ENCODE data around the gene MRPS26.
"Not testable (repeated sequence)": the region's sequence is repeated elsewhere in the genome, so short reads cannot be mapped to it uniquely, and the experiment has no call there.

Gene MRPS26

DNA sequence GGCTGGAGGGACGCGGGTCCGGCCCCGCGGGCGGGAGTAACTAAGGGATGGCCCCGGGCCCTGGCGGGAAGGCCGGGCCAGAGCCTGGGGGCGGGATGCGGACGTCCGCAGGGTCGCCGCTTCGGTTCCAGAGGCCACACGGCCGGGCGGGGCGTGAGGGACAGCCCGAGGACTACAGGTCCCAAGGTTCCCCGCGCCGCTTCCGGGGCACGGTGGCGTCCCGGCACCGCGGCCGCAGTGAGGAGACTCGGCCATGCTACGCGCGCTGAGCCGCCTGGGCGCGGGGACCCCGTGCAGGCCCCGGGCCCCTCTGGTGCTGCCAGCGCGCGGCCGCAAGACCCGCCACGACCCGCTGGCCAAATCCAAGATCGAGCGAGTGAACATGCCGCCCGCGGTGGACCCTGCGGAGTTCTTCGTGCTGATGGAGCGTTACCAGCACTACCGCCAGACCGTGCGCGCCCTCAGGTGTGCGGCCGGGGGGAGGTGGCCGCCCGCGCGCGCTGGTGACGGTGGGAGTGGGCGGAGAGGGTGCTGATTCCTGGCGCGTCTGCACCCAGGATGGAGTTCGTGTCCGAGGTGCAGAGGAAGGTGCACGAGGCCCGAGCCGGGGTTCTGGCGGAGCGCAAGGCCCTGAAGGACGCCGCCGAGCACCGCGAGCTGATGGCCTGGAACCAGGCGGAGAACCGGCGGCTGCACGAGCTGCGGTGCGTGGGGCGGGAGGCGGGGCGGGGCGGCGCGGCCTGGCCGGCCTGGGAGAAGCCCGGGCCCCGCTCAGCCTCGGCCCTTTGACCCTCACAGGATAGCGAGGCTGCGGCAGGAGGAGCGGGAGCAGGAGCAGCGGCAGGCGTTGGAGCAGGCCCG is at the start of gene MRPS26:
TSS of gene MRPS26 (plus strand) at position 237 of the 861 bp plus-strand sequence. CDS start at position 254, 17 bp downstream.
- FAIRE-seq, result no peak

GRCh38 chr20:2998728-2999127 is 47.1 kb upstream of the MRPS26 start:
- peak; percentile 92 for FAIRE-seq

- peak; percentile 97 for FAIRE-seq
Measured at GRCh38 chr20:3000852-3001523, 44.9 kb upstream of the MRPS26 start.

- FAIRE-seq, result no peak
Measured at GRCh38 chr20:3003416-3003815, 42.4 kb upstream of the MRPS26 start.

DNA sequence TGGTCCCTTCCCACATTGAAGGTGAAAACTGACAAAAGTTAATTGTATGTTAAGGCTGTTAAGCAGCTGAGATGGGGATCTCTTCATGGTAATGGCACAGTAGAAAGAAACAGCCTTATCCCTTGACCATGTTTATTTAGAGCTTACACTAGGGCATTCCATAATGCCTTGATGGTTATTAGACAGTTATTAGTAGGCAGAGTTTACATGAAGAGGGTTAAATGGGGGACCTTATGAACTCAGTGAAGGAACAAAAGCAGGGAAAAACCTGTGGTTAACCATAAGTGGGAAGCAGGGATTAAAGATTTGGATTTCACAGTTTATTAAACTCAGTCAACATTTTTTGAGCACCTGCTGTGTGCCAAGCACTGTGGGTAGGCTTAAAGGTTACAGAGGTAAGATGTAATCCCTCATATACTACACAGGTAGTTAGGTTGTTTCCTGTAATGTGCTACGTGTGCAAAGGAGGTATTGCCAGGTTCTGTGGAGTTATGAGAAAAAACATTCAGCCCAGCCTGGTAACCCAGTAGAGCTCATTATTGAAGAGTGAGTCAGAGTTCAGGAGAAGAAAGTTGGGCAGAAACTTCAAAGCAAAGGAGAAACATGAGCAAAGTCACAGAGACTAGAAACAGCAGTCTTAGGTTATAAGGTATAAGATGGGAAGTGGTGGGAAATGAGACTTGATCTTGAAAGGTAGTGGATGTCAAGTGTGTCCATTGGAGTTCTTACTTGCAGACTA is 34.7 kb upstream of the MRPS26 start:
- FAIRE-seq, result no peak

GRCh38 chr20:3011752-3012151 is 34.1 kb upstream of the MRPS26 start:
- FAIRE-seq, result no peak

GRCh38 chr20:3013771-3014170 is 32.1 kb upstream of the MRPS26 start:
- no peak for FAIRE-seq

- no peak for FAIRE-seq
Measured at GRCh38 chr20:3014179-3014578, 31.7 kb upstream of the MRPS26 start.

DNA sequence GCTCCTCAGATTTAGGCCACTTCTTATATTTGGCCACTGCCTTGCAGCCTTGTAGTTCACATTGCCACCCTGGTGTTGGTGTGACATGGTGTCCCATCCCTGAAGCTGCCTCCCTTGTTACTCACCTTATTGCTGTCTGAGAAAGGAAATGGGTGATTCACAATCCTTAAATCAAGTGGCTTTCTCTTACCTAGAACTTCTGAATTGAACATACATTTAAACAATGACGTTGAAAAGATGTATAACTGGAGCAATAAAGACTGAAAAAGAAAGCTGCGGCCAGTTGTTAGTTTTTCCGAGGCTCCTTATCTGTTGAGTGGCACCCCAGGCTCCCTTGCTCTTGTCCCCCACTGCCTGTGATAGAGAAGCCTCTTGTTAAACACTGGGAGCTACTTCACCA is 31.2 kb upstream of the MRPS26 start:
- no peak for FAIRE-seq

DNA sequence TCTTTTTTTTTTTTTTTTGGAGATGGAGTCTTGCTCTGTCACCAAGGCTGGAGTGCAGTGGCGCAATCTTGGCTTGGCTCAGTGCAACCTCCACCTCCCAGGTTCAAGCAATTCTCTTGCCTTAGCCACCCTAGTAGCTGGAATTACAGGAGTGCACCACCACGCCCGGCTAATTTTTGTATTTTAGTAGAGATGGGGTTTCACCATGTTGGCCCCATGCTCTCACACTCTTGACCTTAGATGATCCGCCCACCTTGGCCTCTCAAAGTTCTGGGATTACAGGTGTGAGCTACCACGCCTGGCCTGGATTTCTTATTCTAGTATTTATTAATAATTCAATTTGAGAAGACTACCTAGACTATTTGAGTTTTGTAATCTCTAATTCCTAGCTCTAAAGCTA is 30.6 kb upstream of the MRPS26 start:
- not testable (repeated sequence) for FAIRE-seq

DNA sequence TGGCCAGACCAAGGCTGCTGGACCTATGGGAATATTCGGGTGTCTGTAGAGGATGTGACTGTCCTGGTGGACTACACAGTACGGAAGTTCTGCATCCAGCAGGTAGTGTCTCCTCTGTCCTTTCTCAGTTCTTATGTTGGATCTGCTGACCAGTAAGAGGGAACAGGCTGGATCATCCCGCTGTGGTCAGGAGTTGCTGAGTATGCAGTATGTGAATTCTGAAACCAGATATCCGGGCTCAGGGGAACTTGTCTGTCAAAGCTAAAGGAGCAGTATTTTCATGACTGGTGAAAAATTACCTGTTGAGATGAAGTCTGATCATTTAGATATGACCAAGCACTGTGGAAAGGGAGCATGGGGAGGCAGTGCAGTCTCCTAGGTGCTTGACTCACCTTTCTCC is 24.5 kb upstream of the MRPS26 start:
- FAIRE-seq, result no peak

GRCh38 chr20:3021777-3022176 is 24.1 kb upstream of the MRPS26 start:
- FAIRE-seq, result no peak

GRCh38 chr20:3022559-3023490 is 23.0 kb upstream of the MRPS26 start:
- not testable (repeated sequence) for FAIRE-seq

DNA sequence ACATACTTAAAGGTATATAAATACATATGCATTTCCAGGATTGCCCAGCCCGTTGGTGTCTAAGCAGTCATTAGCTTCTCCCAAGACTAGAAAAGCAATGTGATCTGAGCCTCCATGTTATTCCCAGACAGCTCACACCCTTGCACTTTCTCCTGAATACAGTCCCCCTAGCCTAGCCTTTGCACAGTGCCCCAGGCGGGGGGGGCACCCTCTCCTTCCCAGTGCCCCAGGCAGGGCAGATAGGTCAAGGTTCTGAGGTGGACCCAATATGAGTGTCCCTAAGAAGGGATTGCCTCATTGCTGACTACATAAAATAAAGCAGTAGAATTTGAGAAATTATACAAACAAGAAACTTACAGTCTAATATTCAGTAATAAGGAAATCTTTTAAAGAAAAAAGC is 17.9 kb upstream of the MRPS26 start:
- FAIRE-seq, result no peak

GRCh38 chr20:3031524-3032147 is 14.2 kb upstream of the MRPS26 start:
- FAIRE-seq, result no peak

GRCh38 chr20:3032624-3033023 is 13.2 kb upstream of the MRPS26 start:
- no peak for FAIRE-seq

DNA sequence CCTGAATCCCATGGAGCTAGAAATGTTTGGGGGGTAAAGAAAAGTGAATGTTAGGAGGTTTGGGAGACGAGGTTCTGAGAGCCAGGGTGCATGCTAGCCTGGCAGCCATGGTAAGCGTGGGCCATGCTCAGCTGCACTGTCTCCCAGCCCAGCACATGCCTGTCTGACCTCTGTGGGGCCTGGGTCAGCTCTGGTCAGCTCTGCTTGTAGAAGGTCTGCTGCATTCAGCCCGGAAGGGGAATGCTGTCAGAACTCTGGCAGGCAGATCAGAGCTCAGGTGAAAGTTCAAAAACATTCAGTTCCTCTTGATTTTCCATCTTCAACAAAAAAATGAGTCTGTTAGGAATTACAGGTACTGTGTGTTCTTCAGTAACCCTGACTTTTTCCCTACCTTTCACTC is 8.2 kb upstream of the MRPS26 start:
- FAIRE-seq, result no peak

DNA sequence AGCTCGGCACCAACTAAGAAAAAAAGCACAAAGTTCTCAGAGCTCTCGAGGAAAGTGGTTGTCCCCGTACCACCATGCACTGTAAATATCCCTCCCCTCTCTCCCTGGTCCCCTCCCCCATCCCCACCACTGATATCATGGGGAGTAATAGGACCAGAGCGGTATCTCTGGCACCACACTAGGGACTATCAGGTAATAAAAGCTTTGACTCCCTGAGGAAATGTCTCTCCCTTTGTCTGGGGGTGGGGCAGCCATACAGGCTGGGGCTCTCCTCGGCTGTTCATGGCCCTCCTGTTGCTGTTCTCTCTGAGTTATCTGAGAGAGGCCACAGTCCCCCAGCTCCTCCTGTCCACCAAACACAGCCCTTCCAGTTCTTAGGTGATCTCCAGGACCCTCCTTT is 7.4 kb upstream of the MRPS26 start:
- FAIRE-seq, result no peak

- no peak for FAIRE-seq
Measured at GRCh38 chr20:3039426-3039825, 6.4 kb upstream of the MRPS26 start.

GRCh38 chr20:3040086-3040485 is 5.8 kb upstream of the MRPS26 start:
- FAIRE-seq, result no peak

DNA sequence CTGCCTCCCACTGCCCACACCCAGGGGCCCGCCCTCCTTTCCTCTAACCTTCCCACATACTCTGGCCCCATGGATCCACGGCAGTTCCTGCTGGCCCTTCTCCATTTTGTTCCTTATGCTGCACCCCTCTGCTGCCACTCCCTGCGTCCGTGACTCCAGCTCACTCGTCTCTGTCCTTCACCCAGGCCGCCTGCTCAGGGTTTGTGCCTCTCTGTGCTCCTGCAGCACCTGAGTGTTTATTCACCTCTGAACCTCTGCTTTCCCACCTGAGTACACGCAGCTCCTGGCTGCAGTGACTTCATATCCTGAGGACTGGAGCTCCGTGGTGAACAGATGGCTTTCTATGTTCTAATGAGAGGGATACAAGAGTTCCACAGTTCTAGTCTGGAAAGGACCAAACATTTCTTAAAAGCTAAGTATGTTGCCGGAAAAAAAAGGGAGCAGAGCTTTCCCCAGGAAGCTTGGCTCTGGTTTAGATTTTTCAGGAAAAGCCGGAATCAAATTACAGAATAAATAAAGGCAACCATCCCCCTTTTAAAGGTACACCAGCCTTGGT is 3.9 kb upstream of the MRPS26 start:
- no peak for FAIRE-seq

DNA sequence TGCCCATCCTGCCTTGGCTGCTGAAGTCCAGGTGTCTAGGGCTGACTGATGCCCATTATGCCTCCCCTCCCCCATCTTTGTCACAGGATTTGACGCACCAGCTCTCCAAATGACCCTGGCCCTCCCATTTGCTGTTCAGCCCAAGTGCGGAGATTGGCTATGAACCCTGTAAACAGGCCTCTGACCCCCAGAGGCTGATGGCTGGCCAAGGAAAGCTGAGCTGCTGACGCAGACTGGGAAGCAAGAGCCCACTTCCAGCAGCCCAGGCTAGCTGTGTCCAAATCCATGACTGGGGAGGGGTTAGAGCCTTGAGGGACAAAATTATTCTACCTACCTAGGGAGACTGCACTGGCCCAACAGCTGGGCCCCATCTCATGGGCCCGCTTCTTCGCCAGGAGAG is 3.2 kb upstream of the MRPS26 start:
- no peak for FAIRE-seq

All from A204.1 (cell line).